NCI-H510A treated with DMSO at 0.1 percent for 48 hours (cell line): Measurements from ENCODE around the gene SETBP1.

Experiments used
- DNase-seq: peaks from one replicate; lab custom pipeline; 2025; lab: John Stamatoyannopoulos, UW

SETBP1 gene

DNA sequence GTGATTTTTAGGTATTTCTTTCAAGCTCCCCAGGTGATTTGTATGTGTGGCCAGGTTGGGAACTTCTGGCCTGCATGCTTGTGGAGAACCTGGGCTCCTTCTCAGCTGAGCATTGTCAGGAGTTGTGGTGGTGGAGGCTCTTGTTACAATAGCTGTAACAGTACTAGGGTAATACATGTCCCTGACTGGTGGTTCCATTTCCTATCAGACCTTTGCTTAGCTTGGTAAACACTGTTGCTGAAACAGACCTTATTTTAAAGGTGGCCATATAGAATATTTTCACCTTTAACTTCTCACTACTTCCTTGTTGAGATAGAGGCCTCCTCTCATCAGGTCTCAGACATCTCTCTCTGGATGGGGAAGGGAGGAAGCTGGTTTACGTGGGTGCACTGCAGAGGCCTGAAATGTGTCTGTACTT, 79.2 kb downstream of the SETBP1 start:
- DNase-seq = no peak

DNA sequence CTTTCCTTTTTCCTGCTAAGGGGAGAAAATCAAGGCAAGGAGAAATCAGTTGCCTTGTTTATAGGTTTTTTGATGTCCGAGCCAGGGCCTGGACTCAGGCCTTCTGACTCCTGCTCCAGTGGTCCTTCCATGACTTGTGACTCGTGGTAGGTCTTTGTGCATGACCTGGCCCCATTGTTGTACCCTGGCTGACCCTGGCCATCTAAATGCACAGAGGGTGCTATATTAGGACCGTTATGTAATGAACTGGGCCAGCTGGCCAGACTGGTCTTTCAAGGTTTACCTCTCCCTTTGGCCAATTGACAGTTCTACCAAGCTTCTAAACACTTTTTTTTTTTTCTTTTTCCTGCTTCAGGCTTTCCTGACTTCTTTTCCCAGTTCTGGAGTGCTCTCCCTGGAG, 81.1 kb downstream of the SETBP1 start:
- DNase-seq = no peak

DNA sequence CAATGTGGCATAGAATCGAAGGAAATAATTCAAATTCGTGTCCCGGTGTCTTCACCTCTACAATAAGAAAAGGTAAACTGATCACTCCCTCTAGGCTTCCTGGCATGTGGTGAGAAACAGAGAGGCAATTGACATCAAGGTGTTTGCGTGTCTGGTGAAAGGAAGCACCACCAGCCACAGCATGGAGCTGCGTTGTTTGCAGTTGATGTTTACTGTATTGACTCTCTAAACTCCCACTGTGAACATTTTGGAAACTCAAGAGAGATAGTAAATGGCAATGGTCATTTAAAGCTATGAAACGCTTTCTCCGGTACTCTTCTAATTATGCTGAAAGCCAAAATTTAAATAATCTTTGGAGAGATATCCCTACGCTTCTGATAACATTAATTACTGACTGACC, 82.6 kb downstream of the SETBP1 start:
- no peak for DNase-seq

DNA sequence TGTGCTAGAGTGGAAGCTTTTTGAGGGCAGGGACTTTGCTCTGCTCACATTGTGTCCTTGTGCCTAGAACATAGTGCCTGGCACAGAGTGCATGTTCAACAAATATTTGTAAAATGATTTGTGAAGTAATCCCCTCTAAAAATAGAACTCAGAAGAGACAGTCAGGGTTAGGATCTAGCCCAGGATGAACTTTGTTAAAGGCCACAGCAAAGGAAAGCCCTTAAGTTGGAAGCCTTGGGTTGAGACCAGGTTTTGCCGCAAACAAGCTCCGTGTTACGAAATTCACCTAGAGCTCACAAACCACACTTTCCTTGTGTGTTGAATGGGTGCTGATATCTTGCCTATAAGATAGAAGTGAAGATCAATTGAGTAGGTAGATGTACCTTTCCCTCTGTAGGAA, 84.2 kb downstream of the SETBP1 start:
- no peak for DNase-seq

DNA sequence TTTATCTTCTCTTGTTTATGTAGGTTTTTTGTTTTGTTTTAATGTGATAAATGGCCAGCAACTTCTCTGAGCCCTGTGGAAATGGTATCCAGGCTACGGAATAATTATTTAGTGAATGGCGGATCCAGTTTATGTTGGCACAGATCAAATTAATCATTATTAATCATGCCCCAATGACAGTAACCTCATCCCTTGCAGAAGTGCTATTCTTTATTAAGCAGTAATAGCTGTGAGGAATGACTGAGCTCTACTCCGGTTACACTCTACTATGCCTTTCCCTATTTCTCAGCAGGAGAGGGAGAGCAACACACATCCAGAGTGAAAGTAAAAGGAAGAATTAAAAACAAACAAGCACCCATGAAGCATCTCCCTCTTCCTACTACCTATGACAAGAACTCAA, 84.8 kb downstream of the SETBP1 start:
- DNase-seq = no peak

DNA sequence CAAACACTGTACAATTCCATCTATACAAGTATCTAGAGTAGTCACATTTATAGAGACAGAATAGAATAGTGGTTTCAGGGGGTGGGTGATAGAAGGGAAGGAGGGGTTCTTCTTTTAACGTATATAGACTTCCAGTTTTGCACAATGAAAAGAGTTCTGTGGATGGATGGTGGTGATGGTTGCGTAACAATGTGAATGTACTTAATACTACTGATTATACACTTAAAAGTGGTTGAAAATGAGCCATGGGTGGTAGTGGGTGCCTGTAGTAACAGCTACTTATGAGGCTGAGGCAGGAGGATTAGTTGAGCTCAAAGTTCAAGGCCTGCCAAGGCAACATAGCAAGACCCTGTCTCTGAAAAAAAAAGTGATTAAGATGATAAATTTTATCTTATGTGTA, 85.8 kb downstream of the SETBP1 start:
- no peak for DNase-seq

DNA sequence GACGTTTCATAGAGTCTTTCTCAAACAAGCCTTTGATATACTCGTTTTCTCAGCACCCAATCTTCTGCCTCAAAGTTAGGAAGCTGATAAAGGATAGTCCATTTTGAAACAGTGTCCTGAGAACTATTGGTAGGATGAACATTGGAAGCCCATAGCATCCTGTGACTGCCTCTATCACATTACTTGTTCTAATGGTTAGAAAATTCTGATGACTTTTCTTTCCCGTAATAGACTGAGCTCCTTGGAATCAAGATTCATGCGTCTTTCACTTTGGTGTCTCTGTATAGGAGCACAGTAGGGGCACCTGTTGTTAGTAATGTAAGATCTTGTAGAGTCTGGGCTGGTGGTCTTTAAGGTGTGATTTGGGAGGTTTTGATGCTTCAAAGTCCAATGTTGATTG, 87.1 kb downstream of the SETBP1 start:
- DNase-seq = no peak

DNA sequence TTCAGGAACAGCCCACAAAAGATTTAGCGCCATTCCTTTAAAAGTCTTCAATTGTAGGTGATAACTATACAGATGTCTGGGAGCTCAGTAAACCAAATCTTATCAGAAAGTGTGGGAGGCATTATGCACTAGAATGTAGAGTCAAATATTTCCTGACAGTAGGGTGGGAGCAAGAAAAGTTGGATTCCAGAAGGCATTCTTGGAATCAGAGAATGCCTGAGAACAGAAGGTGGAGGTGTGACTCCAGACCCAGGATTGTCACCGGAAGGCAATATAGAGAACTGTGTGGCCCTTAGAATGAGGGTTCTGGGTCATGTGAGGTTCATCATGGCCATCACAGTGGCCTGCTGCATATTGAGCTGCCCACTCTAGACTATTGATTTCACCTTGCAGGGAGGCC, 90.0 kb downstream of the SETBP1 start:
- DNase-seq = no peak

DNA sequence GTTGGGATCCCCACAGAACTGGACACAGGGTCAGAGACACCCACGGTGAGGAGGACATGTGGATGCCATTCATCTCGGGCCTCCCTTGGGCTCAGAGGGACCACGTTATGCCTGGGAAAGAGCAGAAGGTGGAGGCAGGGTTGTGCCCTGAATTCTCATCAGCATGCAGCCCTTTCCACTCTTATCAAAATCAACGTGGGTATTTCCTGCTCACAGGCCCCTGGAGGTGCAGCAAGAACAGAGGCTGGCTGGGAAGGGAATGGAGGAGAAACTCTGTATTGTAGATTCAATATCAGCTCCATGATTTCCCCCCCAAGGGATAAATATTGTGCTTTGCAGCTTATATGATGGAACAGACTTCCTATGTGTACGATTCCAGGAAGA, 90.9 kb downstream of the SETBP1 start:
- DNase-seq = no peak

DNA sequence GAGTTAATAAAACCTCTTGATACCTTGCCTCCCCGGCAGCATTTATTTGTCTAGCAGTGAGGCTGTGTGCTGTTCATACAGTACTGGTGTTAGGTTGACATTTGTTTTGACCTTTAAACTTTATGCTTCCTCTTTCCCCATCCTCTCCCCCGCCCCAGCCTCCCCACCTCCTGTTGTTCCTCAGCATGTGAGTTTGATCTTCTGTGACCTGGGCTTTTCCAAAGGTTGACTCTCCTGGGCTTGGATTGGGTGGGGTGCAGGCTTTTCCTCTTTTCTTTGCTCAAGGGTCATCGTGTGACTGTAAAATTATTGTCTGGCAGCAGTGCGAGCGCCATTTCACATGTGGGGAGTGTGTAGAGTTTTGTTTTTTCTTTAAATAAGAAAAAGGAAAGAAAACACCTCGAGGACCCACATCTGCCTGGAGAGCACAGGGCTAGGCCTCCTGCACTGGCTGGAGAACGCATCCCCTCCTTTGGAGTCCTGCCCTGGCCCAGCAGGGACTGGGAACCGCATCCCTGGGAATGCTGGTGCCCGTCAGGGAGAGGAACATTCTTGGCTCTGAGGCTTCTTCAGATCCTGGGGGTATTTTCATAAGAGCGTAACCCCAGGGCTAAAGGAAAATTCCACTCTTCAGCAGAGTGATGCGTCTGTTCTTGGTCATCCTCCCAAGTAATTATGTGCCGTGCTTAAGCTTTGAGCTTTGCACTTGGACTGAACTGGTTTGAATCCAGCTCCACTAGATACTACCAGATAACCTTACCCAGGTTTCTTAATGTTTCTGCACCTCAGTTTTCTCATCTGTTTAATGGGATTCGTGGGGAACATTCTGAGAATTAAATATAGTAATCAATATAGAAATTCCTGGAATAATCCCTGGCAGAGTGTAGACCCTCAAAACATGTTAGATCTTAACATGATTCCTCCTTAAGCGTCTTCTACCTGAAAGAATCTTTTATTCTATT, 91.5 kb downstream of the SETBP1 start:
- peak; percentile 21 for DNase-seq

DNA sequence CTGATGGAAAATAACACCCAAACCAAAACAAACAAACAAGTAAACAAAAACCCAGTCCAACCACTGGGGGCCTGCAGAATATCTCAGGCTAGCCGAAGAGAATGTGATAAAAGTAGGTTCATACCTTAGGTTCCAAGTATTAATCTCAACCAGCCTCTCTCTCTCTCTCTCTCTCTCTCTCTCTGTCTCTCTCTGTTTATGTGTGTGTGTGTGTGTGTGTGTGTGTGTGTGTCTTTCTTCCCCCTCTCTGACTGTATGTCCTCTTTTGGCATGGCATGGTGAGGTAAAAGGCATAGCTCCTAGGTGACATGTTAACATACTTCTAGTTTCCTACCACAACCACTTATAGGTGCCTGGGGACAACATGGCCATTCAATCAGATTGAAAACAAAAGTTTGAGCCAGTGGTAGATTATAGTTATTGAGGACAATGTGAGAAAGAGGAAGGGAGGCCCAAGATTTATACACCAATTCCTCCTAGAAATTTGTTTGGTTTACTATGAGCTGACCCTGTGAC, 93.0 kb downstream of the SETBP1 start:
- DNase-seq = no peak

DNA sequence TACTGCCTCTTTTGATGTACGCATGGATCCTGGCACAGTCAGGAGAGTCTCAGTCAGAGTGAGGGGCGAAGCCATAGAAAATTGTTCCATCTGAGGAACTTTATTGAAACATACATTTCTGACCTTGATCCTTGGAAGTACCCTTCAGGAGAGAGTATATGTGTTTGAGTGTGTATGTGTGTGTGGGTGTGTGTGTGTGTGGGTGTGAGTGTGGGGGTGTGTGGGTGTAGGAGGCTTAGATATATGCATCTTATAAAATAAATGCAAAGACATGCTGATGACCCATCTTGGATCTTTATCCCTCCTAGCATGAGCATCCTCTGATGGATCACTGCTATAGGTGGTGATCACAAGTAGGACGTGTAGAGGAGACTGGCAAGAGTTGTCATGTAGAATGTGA, 93.5 kb downstream of the SETBP1 start:
- DNase-seq = no peak

DNA sequence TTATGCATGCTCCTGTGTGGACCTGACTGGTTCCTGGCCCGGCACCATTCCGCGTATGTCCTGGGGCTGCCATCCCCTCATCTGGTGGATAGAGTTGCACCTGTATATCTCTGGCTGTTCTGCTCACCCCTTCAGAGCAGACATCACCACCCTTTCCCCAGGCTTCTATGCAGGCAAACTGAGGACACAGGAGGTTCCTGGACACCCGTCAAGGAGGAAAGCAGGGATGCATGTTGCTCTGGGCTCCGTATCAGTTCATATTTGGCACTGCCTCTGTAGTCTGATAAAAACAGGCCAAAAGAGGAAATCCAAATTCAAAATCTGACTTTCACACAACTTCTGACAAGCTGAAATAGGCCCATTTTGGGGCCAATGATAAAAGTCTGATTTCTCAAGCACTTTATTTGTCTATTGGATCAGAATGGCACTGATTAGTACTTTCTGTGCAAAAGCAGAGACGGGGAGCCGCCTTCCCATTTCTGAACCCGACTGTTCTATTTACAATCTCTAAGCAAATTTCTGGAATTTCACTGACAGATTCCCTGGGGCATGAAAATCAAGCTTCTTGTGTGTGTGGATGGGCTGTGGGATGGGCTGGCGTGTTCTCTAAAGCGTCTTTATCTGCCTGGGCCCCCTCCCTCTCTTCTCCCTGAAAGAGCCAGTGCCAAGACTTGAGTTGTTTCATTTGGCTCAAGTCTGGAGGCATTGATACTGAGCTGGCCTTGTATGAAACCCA, 96.9 kb downstream of the SETBP1 start:
- no peak for DNase-seq

DNA sequence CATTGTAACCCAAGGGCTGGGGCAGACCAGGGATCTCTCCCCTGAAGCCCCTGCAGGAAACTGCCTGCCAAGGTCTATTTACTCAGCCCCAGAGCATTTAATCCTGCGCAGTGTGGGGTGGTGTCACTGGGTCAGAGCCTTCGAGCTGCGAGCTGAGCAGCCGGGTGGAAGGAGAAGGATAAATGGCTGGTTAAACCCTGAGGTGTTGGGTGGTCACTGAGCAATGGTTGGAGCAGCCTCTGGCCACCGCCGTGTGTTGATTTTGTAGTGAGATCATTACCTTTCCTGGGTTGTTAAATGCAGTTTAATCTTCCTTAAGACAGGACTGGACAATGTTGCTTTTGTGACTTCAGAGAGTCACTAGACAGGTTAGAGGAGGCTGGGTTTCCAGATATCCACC, 98.1 kb downstream of the SETBP1 start:
- DNase-seq = no peak

DNA sequence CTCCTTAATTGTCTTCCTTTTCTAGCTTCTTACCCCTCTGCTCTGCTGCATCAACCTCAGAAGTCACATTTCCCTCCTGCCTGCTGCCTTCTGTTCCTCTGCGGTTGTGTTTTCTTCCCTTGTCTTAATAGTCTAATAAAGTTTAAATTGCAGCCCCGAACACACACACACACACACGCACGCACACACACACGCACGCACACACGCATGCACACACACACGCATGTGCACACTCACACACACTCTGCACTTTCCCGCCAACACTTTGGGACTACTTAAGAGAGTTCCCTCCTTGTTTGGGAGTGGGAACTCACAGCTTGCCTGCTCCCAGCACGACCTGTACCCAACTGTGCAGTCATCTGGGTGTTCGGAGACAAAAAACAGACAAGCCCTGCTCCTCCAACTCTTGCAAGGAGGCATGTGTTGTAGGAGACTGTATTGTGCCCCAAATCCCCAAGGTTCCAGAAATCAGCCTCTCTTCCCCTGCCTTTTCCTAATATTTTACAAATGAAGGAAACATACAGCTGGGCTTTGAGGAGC, 99.1 kb downstream of the SETBP1 start:
- no peak for DNase-seq

DNA sequence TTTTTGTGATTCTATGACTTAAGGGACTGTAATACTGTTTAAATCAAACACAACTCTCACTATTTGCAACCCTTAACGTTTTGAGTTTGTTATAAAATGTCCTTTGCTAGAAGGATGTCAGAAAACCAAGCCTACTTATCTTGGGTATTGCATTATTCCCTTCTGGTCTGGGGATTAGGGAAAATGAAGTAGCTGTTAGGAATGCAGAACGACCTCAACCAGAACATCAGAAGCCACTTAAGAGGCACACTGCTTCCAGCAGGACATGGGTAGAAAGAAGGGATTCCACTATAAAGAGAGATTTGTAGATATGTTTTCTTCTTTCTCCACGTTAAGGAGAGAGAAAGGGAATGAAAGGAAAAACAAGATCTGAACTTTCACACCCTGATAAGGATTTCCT, 101.2 kb downstream of the SETBP1 start:
- no peak for DNase-seq

DNA sequence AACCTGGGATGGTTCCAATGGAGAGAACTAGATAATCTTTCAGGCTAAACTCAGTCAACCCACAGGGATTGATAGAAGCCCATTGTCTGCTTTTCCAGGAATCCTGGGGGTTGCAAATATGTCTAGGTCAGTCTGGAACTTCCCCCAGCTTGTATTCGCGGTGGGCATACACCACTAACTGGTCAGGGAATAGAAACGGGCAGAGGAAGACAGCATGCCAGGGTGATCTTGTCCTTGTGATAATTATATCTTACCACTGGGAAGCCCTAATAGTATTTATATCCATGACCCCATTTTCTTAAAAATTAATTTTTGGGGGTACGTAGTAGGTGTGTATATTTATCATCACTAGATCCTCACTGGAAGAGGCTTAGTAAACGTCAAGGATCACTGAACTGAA, 101.9 kb downstream of the SETBP1 start:
- no peak for DNase-seq

DNA sequence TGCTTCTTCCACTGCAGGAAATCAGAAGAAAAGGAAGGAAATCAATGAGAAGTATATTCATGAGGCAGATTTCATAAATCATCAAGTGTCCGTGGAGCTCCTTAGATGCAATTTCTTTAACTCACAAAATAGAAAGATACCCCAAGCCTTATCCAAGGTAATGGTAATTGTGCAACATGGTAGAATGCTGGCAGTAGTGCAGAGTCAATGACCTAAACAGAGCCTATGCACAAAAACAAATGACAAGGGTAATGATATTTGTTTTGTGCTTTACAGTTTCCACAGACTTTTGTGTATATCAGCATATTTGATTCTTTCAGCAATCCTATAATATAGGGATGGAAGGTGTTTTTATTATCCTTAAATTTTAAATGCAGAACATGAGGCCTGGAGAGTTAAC, 102.7 kb downstream of the SETBP1 start:
- DNase-seq = no peak

DNA sequence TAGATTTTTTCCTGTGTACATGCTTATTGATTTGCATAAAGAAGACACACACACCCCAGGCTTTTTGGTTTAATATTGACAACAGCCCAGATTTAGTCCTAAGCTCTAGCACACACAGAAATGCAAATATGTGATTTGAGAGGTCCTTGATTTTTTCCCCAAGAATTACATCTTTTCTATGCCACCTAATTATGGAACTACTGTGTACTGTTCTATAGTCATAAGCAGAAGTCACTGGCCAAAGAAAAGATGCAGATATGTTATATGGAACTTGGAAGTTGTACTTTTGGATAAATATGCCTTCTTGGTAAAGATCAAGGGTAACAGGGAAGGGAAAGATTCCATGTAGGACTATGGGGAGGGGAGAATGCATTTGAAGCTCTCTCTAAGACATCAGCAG, 105.6 kb downstream of the SETBP1 start:
- no peak for DNase-seq

DNA sequence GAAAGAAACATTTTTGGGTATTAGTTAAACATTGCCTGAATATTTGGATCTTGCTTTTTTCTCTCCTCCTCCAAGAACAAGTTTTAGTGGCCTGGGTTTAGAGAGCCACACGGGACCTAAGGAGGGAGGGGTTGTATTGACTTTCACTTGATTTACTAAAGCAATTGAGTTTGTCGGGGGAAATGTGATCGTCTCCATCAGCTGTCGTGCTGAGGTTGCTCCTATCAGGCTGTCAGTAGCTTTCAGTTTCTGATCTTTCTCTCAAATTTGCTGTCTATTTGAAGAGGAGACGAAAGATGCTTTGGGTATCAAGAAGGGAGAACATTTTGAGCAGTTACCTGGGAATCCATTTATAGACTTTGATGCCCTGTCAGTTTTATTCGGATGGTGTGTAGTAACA, 106.0 kb downstream of the SETBP1 start:
- no peak for DNase-seq

DNA sequence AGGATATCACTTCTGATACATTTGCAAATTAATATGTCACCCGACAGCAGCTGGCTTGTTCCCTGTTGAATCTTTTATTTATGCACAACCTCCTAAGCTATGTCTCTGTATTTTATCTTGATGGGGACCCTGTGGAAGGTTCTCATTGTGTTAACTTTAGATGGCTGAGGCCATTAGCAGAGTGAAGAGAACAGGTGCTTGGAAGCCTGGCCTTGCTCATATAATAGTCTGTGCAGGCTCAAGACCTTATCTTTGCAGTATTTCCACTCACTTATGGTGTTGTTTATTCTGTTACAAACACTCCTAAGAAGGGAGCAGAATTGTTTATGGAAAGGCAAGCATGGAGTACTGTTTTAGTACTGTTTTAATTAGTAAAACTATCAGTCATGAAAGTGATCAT, 107.6 kb downstream of the SETBP1 start:
- DNase-seq = no peak

DNA sequence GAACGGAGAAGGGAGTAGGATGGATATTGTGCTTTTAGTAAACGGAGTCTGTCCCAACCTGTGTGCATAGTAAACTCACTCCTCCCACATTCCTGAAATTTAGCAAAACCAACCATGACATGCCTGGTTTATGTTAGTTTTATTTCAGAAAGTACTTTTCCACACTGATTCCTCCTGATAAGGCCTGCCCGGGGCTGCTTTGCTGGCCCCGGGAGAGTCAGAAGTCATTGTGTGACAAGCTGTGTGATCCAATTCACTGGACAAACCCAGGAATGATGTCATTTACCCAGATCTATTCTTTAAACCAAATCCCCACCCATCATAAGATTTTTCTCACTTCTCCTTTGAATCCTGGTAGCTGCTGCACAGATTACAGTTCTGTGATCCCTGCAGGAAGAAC, 109.0 kb downstream of the SETBP1 start:
- no peak for DNase-seq

DNA sequence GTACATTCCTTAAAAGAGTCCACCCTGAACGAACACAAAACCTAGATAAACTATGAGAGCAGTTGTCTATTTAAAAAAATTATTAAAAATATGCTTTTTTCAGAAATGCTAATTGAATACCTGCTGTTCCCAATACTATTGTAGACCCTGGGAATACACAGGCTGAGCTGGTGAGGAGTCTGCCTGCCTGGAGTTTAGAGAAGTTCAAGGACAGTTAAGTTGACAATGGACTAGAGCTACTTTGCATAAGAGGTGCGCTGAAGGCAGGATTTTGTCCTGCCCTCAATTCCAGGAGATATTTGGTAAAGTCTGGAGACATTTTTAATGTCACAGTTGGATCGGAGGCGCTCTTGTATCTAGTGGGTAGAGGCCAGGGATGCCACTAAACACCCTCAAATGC, 110.2 kb downstream of the SETBP1 start:
- DNase-seq = no peak
